ENCODE data around the gene ZNF567.
"Not testable (repeated sequence)": the region's sequence is repeated elsewhere in the genome, so short reads cannot be mapped to it uniquely, and the experiment has no call there.

Gene ZNF567

DNA sequence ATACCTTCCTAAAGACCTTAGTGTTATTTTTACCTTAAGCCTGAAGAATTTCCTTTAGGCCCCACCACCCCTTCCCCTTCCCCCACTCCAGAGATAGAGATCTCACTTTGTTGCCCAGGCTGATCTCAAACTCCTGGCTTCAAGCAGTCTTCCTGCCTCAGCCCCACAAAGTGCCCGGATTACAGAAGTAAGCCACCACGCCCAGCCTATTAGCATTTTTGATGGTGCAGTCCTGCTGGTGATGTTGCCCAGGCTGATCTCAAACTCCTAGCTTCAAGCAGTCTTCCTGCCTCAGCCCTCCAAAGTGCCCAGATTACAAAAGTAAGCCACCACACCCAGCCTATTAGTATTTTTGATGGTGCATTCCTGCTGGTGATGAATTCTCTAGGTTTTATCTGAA is 22.0 kb downstream of the ZNF567 start:
- no peak for DNase-seq (ENCODE audit: low read depth)
- TF ChIP-seq, protein P1, sequence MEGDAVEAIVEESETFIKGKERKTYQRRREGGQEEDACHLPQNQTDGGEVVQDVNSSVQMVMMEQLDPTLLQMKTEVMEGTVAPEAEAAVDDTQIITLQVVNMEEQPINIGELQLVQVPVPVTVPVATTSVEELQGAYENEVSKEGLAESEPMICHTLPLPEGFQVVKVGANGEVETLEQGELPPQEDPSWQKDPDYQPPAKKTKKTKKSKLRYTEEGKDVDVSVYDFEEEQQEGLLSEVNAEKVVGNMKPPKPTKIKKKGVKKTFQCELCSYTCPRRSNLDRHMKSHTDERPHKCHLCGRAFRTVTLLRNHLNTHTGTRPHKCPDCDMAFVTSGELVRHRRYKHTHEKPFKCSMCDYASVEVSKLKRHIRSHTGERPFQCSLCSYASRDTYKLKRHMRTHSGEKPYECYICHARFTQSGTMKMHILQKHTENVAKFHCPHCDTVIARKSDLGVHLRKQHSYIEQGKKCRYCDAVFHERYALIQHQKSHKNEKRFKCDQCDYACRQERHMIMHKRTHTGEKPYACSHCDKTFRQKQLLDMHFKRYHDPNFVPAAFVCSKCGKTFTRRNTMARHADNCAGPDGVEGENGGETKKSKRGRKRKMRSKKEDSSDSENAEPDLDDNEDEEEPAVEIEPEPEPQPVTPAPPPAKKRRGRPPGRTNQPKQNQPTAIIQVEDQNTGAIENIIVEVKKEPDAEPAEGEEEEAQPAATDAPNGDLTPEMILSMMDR (IDR thresholded peaks at IDR 0.05; ENCODE audit: insufficient read depth, low read depth, low read length, missing control alignments): no peak
- no peak overlapping the region for H3K4me3 ChIP-seq (ENCODE audit: low read depth, low read length)

DNA sequence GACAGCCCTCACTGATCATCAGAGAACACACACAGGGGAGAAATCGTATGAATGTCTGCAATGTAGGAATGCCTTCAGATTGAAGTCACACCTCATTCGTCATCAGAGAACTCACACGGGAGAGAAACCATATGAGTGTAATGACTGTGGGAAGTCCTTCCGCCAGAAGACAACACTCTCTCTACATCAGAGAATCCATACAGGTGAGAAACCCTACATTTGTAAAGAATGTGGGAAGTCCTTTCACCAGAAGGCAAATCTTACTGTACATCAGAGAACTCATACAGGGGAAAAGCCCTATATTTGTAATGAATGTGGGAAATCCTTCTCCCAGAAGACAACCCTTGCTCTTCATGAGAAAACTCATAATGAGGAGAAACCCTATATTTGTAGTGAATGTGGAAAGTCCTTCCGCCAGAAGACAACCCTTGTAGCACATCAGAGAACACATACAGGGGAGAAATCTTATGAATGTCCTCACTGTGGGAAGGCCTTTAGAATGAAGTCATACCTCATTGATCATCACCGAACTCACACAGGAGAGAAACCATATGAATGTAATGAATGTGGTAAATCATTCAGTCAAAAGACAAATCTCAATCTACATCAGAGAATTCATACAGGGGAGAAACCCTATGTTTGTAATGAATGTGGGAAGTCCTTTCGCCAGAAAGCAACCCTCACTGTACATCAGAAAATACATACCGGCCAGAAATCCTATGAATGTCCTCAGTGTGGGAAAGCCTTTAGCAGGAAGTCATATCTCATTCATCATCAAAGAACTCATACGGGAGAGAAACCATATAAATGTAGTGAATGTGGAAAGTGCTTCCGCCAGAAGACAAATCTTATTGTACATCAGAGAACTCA is 32.5 kb downstream of the ZNF567 start:
- no peak overlapping the region for H3K4me3 ChIP-seq (ENCODE audit: low read depth, low read length)
- TF ChIP-seq, protein P1 (IDR thresholded peaks at IDR 0.05; ENCODE audit: insufficient read depth, low read depth, low read length, missing control alignments): no peak
- DNase-seq (ENCODE audit: low read depth): peak; percentile 1

DNA sequence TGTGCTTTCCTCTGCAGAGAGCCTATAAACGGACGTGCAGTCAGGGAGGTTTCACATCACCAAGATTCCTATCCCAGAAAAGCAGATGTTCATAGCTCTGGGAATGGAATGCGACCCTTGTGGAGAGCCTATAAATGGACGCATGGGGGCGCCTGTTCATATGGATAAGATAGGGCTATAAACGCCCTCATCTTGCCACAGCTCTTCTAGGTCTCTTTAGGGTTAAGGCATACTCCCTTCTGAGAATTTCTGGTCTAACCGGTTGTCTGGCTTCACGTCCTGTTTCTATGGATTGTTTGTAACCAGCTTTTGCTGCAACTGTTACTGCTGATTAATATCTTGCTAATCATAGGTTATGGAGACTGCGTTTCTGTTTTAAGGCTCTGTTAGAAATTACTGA is 48.8 kb downstream of the ZNF567 start:
- not testable (repeated sequence) for H3K4me3 ChIP-seq (ENCODE audit: low read depth, low read length); DNase-seq (ENCODE audit: low read depth)

DNA sequence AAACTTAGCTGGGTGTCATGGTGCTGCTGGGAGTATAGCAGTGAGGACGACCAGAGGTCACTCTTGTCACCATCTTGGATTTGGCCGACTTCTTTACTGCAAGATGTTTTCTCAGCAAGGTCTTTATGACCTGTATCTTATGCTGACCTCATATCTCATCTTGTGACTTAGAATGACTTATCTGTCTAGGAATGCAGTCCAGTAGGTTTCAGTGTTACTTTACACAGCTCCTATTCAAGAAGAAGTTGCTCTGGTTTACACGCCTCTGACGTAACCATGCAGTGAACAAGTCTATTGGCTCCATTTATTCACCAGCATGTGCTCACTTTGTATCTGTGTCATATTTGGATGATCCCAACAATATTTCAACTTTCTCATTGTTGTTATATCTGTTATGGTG is 58.5 kb downstream of the ZNF567 start:
- TF ChIP-seq, protein P1 (IDR thresholded peaks at IDR 0.05; ENCODE audit: insufficient read depth, low read depth, low read length, missing control alignments): no peak
- H3K4me3 ChIP-seq (ENCODE audit: low read depth, low read length): no peak overlapping the region
- DNase-seq (ENCODE audit: low read depth): no peak

DNA sequence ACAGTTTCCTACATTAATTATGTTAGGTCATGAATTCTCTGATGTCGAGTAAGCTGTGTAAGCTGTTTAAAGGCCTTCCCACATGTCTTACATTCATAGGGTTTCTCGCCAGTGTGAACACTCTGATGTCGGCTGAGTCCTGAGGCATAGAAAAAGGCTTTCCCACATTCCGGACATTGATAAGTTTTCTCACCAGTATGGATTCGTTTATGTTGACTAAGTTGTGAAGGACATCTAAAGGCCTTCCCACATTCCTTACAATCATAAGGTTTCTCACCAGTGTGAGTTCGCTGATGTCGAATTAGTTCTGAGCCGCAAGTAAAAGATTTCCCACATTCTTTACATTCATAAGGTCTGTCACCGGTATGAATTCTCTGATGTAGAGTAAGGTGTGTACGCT is 60.3 kb downstream of the ZNF567 start:
- TF ChIP-seq, protein P1 (IDR thresholded peaks at IDR 0.05; ENCODE audit: insufficient read depth, low read depth, low read length, missing control alignments): no peak
- H3K4me3 ChIP-seq (ENCODE audit: low read depth, low read length): no peak overlapping the region
- DNase-seq (ENCODE audit: low read depth): no peak

DNA sequence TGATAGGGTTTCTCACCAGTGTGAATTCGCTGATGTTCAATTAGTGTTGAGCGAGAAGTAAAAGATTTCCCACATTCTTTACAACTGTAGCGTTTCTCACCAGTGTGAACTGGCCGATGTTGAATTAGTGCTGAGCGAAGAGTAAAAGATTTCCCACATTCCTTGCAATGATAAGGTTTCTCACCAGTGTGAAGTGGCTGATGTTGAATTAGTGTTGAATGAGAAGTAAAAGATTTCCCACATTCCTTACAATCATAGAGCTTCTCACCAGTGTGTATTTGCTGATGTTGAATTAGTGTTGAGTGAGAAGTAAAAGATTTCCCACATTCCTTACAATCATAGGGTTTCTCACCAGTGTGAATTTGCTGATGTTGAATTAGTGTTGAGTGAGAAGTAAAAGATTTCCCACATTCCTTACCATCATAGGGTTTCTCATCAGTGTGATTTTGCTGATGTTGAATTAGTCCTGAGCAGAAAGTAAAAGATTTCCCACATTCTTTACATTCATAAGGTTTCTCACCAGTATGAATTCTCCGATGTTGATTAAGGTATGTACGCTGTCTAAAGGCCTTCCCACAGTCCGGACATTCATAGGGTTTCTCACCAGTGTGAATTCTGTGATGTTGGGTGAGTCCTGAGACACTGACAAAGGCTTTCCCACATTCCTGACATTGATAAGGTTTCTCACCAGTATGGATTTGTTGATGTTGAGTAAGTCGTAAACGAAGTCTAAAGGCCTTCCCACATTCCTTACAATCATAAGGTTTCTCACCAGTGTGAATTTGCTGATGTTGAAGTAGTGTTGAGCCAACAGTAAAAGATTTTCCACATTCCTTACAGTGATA is 61.2 kb downstream of the ZNF567 start:
- DNase-seq (ENCODE audit: low read depth): no peak
- no peak overlapping the region for H3K4me3 ChIP-seq (ENCODE audit: low read depth, low read length)
- TF ChIP-seq, protein P1 (IDR thresholded peaks at IDR 0.05; ENCODE audit: insufficient read depth, low read depth, low read length, missing control alignments): no peak

DNA sequence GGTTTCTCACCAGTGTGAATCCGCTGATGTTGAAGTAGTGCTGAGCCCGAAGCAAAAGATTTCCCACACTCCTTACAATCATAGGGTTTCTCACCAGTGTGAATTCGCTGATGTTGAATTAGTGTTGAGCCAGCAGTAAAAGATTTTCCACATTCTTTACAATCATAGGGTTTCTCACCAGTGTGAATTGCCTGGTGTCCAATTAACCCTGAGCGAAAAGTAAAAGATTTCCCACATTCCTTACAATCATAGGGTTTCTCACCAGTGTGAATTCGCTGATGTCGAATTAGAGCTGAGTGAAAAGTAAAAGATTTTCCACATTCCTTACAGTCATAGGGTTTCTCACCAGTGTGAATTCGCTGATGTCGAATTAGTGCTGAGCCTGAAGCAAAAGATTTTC is 62.2 kb downstream of the ZNF567 start:
- H3K4me3 ChIP-seq (ENCODE audit: low read depth, low read length); DNase-seq (ENCODE audit: low read depth): not testable (repeated sequence)

All from GM12865 (cell line).